ENCODE data around the gene HAO2. TPM values are rescaled to one million over a fixed set of nuclear protein-coding genes. Genes with fewer than 3 reads are reported as not detected.
A peak's percentile ranks its signal among the peaks of the same experiment; 100 is the strongest.
"Not testable (repeated sequence)": the region's sequence is repeated elsewhere in the genome, so short reads cannot be mapped to it uniquely, and the experiment has no call there.

Gene HAO2
- total RNA-seq, result under 0.01 TPM

GRCh38 chr1:119368554-119368953 lies at the start of gene HAO2:
Gene HAO2, plus strand, starts transcription at chr1:119368785. Its CDS starts 12,301 bp downstream, at chr1:119381086.
- no peak for DNase-seq (ENCODE audit: low spot score in 2 of 2)
- FAIRE-seq, result no peak

DNA sequence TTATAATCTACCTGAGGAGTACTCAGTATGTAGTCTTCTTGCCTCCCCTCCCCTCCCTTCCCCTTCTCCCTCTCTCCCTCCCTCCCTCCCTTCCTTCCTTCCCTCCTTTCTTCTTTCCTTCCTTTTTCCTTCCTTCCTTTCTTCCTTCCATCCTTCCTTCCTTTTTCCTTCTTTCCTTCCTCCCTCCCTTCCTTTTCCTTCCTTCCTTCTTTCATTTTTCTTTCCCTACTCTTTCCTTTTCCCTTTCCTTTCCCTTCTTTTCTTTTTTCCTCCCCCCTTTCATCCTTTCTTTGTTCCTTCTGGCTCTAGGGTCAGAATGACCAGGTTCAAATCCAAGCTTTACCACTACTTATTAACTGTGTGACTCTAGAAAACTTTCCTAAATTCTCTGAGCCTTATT lies 48.5 kb upstream of the HAO2 start:
- no peak for FAIRE-seq

DNA sequence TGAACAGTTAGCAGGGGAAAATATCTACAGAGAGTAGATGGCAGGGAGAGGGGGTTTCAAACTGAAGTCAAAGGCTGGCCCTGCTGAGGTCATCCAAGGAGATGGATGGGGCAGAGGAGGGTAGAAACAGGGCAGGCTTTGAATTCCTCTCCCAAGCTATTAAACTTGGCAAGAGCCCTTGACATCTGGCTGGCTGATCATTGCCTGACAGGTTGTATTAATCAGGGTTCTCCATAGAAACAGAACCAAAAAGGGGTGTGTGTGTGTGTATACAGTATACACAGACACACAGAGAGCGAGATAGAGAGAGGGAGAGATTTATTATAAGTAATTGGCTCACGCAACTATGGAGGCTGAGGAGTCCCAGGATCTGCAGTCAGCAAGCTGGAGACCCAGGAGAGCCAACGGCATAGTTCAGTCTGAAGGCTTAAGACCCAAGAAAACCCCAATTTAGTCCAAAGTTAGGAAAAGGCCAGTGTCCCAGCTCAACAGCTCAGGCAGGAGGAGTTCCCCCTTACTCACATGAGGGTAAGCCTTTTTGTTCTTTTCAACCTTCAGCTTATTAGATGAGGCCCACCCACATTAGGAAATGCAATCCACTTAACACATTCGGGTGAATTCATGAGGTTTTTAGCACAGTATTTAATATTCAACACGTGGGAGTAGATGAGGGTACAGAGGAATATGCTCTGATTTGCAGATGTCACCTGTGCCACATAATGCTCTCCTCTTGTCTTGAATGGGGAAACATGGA lies 46.7 kb upstream of the HAO2 start:
- FAIRE-seq (no peak), DNase-seq (ENCODE audit: low spot score in 2 of 2) (no peak)

More for the DNA sequence above, 48.5 kb upstream of the HAO2 start:
- no peak for DNase-seq (ENCODE audit: low spot score in 2 of 2)

GRCh38 chr1:119323216-119323982 lies 45.2 kb upstream of the HAO2 start:
- DNase-seq (ENCODE audit: low spot score in 2 of 2) (no peak), FAIRE-seq (no peak)

DNA sequence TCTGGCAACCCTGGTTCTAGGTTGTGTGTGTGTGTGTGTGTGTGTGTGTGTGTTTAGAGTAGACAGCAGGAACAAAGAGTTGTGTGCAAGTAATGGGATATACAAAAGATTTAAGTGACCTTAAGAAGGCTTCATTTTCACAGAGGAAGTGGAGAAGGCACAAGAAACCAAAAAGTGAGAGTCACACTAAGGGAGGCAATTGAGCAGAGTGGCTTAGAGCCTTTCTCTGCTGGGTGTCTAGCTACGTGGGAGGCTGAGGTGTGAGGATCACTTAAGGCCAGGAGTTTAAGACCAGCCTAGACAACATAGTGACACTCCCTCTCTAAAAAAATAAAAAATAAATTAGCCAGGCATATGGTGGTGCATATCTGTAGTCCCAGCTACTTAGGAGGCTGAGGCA lies 44.4 kb upstream of the HAO2 start:
- FAIRE-seq (no peak), DNase-seq (ENCODE audit: low spot score in 2 of 2) (no peak)

GRCh38 chr1:119326251-119326650 lies 42.3 kb upstream of the HAO2 start:
- FAIRE-seq, result no peak
- no peak for DNase-seq (ENCODE audit: low spot score in 2 of 2)

- no peak for DNase-seq (ENCODE audit: low spot score in 2 of 2)
- FAIRE-seq, result no peak
These were observed 41.5 kb upstream of the HAO2 start for GRCh38 chr1:119327094-119327449.

DNA sequence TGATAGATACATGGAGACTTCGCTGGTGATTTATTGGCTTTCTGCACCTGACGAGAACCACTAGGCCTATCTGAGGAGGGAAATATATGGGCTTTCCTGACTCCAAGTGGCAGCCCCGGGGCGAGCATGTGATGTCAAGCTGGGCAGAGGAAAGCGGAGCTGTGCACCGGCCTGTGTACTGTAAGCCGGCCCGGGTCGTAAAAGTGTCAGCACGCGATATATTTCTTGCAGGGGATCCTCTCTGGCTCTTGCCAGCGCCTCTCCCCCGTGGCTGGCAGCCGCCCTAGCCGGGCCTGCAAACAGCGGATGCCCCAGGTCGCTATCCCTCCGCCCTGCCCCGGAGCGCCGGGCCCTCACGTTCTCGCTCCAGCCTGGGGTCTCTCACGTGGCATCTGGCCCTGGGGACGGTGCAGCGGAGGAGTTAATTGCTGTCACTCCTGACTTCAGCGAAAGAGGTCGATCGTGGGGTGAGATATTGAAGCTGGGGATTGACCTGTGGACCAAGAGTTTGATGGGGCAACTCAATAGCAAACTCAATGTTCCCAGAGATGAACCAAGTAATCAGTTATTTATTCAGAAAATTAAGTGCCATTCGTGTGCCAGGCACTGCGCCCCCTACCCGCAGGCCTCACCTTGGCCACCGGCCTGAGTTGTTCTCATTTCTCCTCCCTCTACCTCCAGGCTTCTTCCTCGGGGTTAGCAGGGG lies 41.0 kb upstream of the HAO2 start:
- peak in 1 of 2 donors; percentile 31 for DNase-seq (ENCODE audit: low spot score in 2 of 2)
- no peak for FAIRE-seq

- no peak for DNase-seq (ENCODE audit: low spot score in 2 of 2)
- FAIRE-seq, result no peak
These were observed 38.8 kb upstream of the HAO2 start for GRCh38 chr1:119329541-119330461.

- no peak for FAIRE-seq
- no peak for DNase-seq (ENCODE audit: low spot score in 2 of 2)
These were observed 38.0 kb upstream of the HAO2 start for GRCh38 chr1:119330466-119331189.

DNA sequence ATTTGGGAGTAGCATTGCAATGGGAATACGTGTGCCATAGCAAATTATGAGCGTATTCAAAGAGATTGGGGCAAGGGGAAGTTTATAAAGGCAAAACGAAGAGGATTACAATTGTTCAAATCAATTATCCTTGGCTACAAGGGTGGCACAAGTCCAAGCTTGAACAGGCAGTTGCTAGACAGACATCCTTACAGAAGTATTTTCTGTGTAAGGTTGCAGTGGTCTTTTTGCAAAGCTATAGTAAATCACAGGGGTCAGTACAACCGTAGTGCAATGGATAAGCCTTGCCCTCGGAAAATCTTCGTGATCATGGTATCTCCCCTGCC lies 37.4 kb upstream of the HAO2 start:
- FAIRE-seq, result no peak
- no peak for DNase-seq (ENCODE audit: low spot score in 2 of 2)

DNA sequence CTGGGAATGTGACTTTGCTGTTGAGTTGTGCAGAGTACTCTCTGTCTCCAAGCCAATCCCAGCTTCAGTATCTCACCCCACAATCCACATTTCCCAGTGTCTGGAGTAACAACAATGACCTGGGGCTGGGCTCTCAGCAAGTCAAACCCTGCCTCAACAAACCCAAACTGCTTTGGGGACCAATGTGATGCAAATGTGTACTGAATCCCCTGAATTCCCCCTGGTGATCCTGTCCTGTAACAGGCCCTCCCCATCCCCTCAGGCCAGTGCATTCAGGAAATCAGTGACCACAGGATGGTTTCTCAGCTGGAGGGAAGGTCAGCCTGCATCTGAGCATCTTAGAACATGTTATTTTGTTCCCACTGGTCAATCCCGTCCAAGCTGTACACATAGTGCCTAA lies 36.7 kb upstream of the HAO2 start:
- FAIRE-seq (no peak), DNase-seq (ENCODE audit: low spot score in 2 of 2) (no peak)

DNA sequence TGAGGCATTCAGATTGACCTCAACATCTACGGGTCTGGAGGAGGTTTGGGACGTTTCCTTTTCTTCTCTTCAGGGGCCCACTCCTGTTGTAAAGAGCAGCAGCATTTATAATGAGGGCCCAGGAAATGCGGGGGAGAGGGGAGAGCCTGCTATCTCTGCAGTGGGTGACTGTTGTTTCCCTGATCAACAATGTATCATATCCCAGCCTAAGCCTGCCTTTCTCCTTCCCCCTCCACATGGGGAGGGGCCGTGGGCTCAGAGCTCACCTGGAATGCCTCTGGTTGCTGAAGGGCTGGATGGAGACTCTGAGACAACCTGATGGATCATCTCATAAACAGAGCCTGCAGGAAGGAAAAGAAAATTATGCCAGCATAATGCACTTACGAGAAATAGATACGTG lies 36.0 kb upstream of the HAO2 start:
- DNase-seq (ENCODE audit: low spot score in 2 of 2), result no peak

GRCh38 chr1:119333163-119333896 lies 35.3 kb upstream of the HAO2 start:
- no peak for FAIRE-seq
- no peak for DNase-seq (ENCODE audit: low spot score in 2 of 2)

More for the DNA sequence above, 36.0 kb upstream of the HAO2 start:
- FAIRE-seq, result no peak

GRCh38 chr1:119333897-119334250 lies 34.7 kb upstream of the HAO2 start:
- FAIRE-seq; DNase-seq (ENCODE audit: low spot score in 2 of 2): not testable (repeated sequence)

- FAIRE-seq (no peak), DNase-seq (ENCODE audit: low spot score in 2 of 2) (no peak)
These were observed 31.7 kb upstream of the HAO2 start for GRCh38 chr1:119336848-119337247.

GRCh38 chr1:119338004-119338403 lies 30.6 kb upstream of the HAO2 start:
- no peak for FAIRE-seq
- DNase-seq (ENCODE audit: low spot score in 2 of 2), result no peak

- FAIRE-seq (no peak), DNase-seq (ENCODE audit: low spot score in 2 of 2) (no peak)
These were observed 29.8 kb upstream of the HAO2 start for GRCh38 chr1:119338757-119339156.

GRCh38 chr1:119340861-119341261 lies 27.7 kb upstream of the HAO2 start:
- no peak for FAIRE-seq

More at GRCh38 chr1:119340861-119341261, 27.7 kb upstream of the HAO2 start:
- DNase-seq (ENCODE audit: low spot score in 2 of 2), result no peak

Data from frontal cortex (tissue), 4 donors.